Activated naive CD4-positive, alpha-beta T cell treated with anti-CD3 and anti-CD28 coated beads, Interleukin-2, amount 50 U/mL, for 72 hours (primary cell): ENCODE results near the gene NFATC4. TPM values are rescaled to one million over a fixed set of nuclear protein-coding genes. Genes with fewer than 3 reads are reported as not detected.

Experiments
- ATAC-seq, 2 donors: fragments of 150-1000 bp; cut with Tn5 transposase; 2 replicates each; pipeline ENCODE4 v1.10.0; 2021; ENCODE audit warnings: mild to moderate bottlenecking in 2 of 2, moderate library complexity in 2 of 2
- DNase-seq, 2 donors: peaks; one replicate each; pipeline ENCODE4 v3.0.0; 2021 to 2022; ENCODE audit warnings: low spot score in 2 of 2
- H3K27ac Mint-ChIP-seq, 2 donors: one replicate each; pipeline ENCODE4 v1.8.0; 2022; ENCODE audit warnings: mild to moderate bottlenecking in 2 of 2, mixed read lengths in 2 of 2
- H3K36me3 Mint-ChIP-seq, 2 donors: one replicate each; pipeline ENCODE4 v1.8.0; 2022; ENCODE audit warnings: mixed read lengths in 2 of 2
- H3K9me3 Mint-ChIP-seq, 2 donors: one replicate each; pipeline ENCODE4 v1.8.0; 2022; ENCODE audit warnings: mixed read lengths in 2 of 2
- total RNA-seq, 2 donors: library from RNA; stranded (reverse); gene quantifications; one replicate each; pipeline ENCODE4 v1.2.3, GENCODE V29; 2022

The NFATC4 gene
- total RNA-seq, 2 donors from 2014 or later, result 0.27 to 1.7 TPM

GRCh38 chr14:24425704-24426103 is 57.7 kb downstream of the NFATC4 start:
- no peak for DNase-seq
- no peaks in the 10 kb centered on the region for H3K9me3 Mint-ChIP-seq
- H3K36me3 Mint-ChIP-seq, result peaks cover 0 to 4% of the 10 kb centered on the region in 2 donors
- no peak for ATAC-seq
- H3K27ac Mint-ChIP-seq, result peak overlapping the region in 1 of 2 donors; percentile 10

DNA sequence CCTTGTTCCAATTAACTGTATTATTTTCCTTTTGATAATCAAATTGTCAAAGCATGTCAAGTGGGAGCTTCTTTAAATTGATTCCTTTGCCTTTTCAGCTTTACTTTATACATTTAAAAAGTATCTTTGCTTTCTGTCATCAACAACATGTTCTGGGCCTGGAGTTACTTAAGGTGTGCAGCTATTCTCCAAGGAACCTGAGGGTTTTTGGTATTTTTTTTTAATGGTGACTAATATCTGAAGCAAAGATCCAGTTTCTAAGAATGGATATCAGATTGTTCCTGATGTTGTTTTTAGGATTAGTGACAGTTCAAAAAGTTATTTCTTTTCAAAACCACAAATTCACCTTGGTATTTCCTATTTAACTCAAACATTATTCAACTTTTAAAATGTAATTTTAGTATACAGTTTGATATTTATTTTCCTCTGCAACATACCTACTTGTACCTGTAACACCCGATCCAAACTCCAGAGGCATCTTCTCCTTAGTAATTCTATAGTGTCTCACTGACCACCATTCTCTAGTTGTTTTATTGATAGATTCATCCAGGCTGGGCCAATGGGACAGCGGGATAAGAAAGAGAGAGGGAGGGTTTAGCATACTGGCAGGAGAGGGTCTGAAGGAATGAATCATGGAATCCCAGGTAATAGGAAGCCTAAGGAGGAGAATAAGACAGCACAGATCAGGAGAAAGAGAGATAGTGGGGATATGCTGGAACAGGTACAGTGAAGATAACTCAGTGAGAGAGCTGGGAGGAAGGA is 58.3 kb downstream of the NFATC4 start:
- H3K9me3 Mint-ChIP-seq, result no peaks in the 10 kb centered on the region
- peaks cover 4 to 11% of the 10 kb centered on the region in 2 donors for H3K36me3 Mint-ChIP-seq
- peak overlapping the region in 1 of 2 donors; percentile 52 for H3K27ac Mint-ChIP-seq
- ATAC-seq (no peak), DNase-seq (no peak)

- Mint-ChIP-seq H3K27ac (peak overlapping the region in 1 of 2 donors; percentile 52), H3K36me3 (peaks cover 11 to 17% of the 10 kb centered on the region in 2 donors), H3K9me3 (no peaks in the 10 kb centered on the region)
- ATAC-seq (no peak), DNase-seq (no peak)
Observed at GRCh38 chr14:24426912-24427536, 59.0 kb downstream of the NFATC4 start.

DNA sequence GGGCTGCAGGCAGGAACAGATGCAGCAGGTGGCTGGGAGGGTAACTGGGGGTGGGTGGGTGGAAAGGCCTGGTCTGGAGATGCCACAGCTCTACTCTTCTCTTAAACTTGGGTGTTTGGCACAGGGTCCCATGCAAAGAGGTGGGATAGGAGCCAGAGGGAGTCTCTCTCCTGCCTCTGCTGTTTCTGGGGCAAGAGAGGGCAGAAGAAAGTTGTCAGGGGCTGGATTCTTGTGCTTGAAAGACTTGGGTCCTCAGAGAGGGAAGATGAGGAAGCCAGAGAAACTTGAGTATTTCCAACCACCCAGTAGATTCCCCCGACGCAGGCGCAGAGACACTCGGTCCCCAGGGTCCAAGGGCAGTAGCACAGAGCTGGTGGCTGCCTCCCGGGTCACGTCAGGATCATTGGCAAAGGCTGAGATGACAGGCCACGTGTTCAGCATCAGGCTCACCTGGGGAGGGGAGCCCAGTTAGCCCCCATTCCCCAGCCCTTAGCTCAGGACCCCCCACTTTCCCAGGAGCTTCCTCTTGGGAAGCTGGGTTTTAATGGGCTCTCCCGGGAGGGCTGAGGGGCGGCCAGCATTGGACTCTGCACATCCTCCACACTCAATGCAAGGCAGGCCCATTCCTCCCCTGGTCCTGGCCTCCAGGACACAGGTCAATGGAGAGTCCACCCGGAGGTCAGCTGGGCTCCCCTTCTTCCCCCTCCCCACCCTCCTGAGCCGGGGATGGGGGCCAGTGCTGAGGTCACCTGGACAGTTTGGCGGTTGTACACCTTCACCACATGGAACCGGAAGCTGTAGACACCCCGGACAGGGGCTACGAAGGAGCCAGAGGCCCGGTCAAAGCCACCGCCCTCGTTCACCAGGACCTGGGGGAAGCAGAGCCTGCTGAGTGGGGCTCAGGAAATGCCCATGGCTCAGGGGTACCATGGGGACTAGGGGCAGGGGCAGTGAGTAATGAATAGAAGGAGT is 59.8 kb downstream of the NFATC4 start:
- Mint-ChIP-seq H3K9me3 (no peaks in the 10 kb centered on the region), H3K27ac (peak overlapping the region; percentile 81 to 88), H3K36me3 (peaks cover 12 to 18% of the 10 kb centered on the region in 2 donors)
- no peak for DNase-seq
- ATAC-seq, result no peak

- H3K9me3 Mint-ChIP-seq, result no peaks in the 10 kb centered on the region
- H3K36me3 Mint-ChIP-seq, result peaks cover 21 to 27% of the 10 kb centered on the region in 2 donors
- peak overlapping the region; percentile 88 to 96 for H3K27ac Mint-ChIP-seq
- DNase-seq, result no peak
- ATAC-seq, result no peak
Observed at GRCh38 chr14:24428628-24429394, 60.8 kb downstream of the NFATC4 start.

Other genes with a start within 250 kb of the NFATC4 start
- 1 to 10 TPM in 1 of 2 donors, under 1 TPM in 1; 0.49 to 2.2 TPM for gene FITM1, start 237.5 kb upstream of the NFATC4 start, total RNA-seq
- gene PSME1, start 232.0 kb upstream of the NFATC4 start, total RNA-seq, result 100 to 1,000 TPM; 355 to 401 TPM
- gene EMC9, start 226.6 kb upstream of the NFATC4 start, total RNA-seq, result 10 to 100 TPM; 36.8 to 64.2 TPM
- gene PSME2, start 221.6 kb upstream of the NFATC4 start, total RNA-seq, result 100 to 1,000 TPM; 452 to 507 TPM
- gene RNF31, start 220.7 kb upstream of the NFATC4 start, total RNA-seq, result 10 to 100 TPM; 81.5 to 90.7 TPM
- 100 to 1,000 TPM; 183 to 227 TPM for gene IRF9, start 206.9 kb upstream of the NFATC4 start, total RNA-seq
- 10 to 100 TPM; 36.4 to 48.7 TPM for gene REC8, start 196.1 kb upstream of the NFATC4 start, total RNA-seq
- gene IPO4, start 179.4 kb upstream of the NFATC4 start, total RNA-seq, result 10 to 100 TPM; 37.5 to 67.6 TPM
- 10 to 100 TPM; 24.6 to 29.3 TPM for gene TM9SF1, start 172.7 kb upstream of the NFATC4 start, total RNA-seq
- gene TSSK4, start 162.5 kb upstream of the NFATC4 start, total RNA-seq, result under 1 TPM; 0.27 to 0.41 TPM
- 10 to 100 TPM; 69.2 to 74.2 TPM for gene CHMP4A, start 154.7 kb upstream of the NFATC4 start, total RNA-seq
- 1 to 10 TPM; 5.5 to 7.4 TPM for gene MDP1, start 152.1 kb upstream of the NFATC4 start, total RNA-seq
- 100 to 1,000 TPM; 172 to 210 TPM for gene NEDD8, start 135.8 kb upstream of the NFATC4 start, total RNA-seq
- gene GMPR2, start 135.3 kb upstream of the NFATC4 start, total RNA-seq, result 100 to 1,000 TPM in 1 of 2 donors, 10 to 100 TPM in 1; 62.6 to 106 TPM
- 100 to 1,000 TPM in 1 of 2 donors, 10 to 100 TPM in 1; 80.0 to 101 TPM for gene TINF2, start 125.6 kb upstream of the NFATC4 start, total RNA-seq
- 10 to 100 TPM in 1 of 2 donors, 1 to 10 TPM in 1; 7.9 to 31.6 TPM for gene TGM1, start 105.0 kb upstream of the NFATC4 start, total RNA-seq
- 10 to 100 TPM; 58.6 to 67.0 TPM for gene RABGGTA, start 96.6 kb upstream of the NFATC4 start, total RNA-seq
- gene DHRS1, start 68.4 kb upstream of the NFATC4 start, total RNA-seq, result 10 to 100 TPM; 13.3 to 17.7 TPM
- gene NOP9, start 68.3 kb upstream of the NFATC4 start, total RNA-seq, result 10 to 100 TPM; 30.5 TPM
- 10 to 100 TPM in 1 of 2 donors, 1 to 10 TPM in 1; 6.9 to 17.0 TPM for gene CIDEB, start 60.2 kb upstream of the NFATC4 start, total RNA-seq
- 10 to 100 TPM; 13.7 to 16.2 TPM for gene LTB4R2, start 58.0 kb upstream of the NFATC4 start, total RNA-seq
- gene LTB4R, start 56.7 kb upstream of the NFATC4 start, total RNA-seq, result 10 to 100 TPM; 14.0 to 15.8 TPM
- 1 to 10 TPM; 2.1 to 5.7 TPM for gene ADCY4, start 33.1 kb upstream of the NFATC4 start, total RNA-seq
- 10 to 100 TPM; 11.1 to 11.8 TPM for gene RIPK3, start 28.2 kb upstream of the NFATC4 start, total RNA-seq
- under 1 TPM; 0.02 to 0.14 TPM for gene NYNRIN, start 30.8 kb downstream of the NFATC4 start, total RNA-seq
- 10 to 100 TPM in 1 of 2 donors, 1 to 10 TPM in 1; 6.5 to 20.1 TPM for gene CBLN3, start 61.5 kb downstream of the NFATC4 start, total RNA-seq
- 10 to 100 TPM; 70.1 to 70.6 TPM for gene KHNYN, start 61.8 kb downstream of the NFATC4 start, total RNA-seq
- gene SDR39U1, start 74.6 kb downstream of the NFATC4 start, total RNA-seq, result 10 to 100 TPM; 50.6 to 72.3 TPM
- gene CMA1, start 140.1 kb downstream of the NFATC4 start, total RNA-seq, result not detected
- gene CTSG, start 208.1 kb downstream of the NFATC4 start, total RNA-seq, result under 1 TPM in 1 of 2 donors, not detected in 1; 0.27 TPM
- gene GZMH, start 241.5 kb downstream of the NFATC4 start, total RNA-seq, result 10 to 100 TPM; 17.0 to 47.6 TPM